B cell (primary cell): ENCODE data around the gene MINAR1. TPM values are rescaled to one million over a fixed set of nuclear protein-coding genes. Genes with fewer than 3 reads are reported as not detected.

Experiments
- ATAC-seq: fragments of 200-7000 bp; cut with Tn5 transposase; one replicate; pipeline ENCODE4 v1.10.0; 2021; ENCODE audit warnings: low read depth, mild to moderate bottlenecking, moderate number of reproducible peaks, moderate library complexity
- CTCF ChIA-PET: fragments of 350-600 bp; sonication (Branson Sonifier 250); formaldehyde crosslinking; loops from one replicate; lab custom pipeline; 2021; ENCODE audit warnings: antibody characterized with exemption, inconsistent platforms; lab: Charles Lee
- POLR2A ChIA-PET: fragments of 350-600 bp; sonication (Branson Sonifier 250); formaldehyde crosslinking; loops from one replicate; lab custom pipeline; 2021; ENCODE audit warnings: antibody characterized with exemption; lab: Charles Lee
- DNase-seq: peaks from one replicate; pipeline ENCODE4 v3.0.0; 2013
- H2AFZ ChIP-seq: 2 replicates; pipeline ENCODE4 v1.6.1; 2012; ENCODE audit warnings: mild to moderate bottlenecking, low read depth, low read length; ENCODE audit not compliant: insufficient read depth, poor library complexity, severe bottlenecking
- H3K27ac ChIP-seq, 2 donors: 1 replicate in 1 of 2; 2 replicates in 1 of 2; pipeline ENCODE4 v1.5.1; 2012 to 2013; ENCODE audit warnings: low read length in 2 of 2, mild to moderate bottlenecking in 2 of 2, moderate library complexity in 1 of 2
- H3K27me3 ChIP-seq, 4 experiments: fragments of 200-600 bp in 1 of 4; sonication (generic) in 1 of 4; replicated peaks in 1 of 4; 1 replicate in 2 of 4; 2 replicates in 2 of 4; pipeline versions ENCODE4 v1.6.1 to v1.7.0; 2013 to 2016; ENCODE audit warnings: low read length in 3 of 4, mild to moderate bottlenecking in 2 of 4, mixed read lengths in 1 of 4, moderate library complexity in 1 of 4; ENCODE audit not compliant: insufficient read depth in 4 of 4, control insufficient read depth in 3 of 4; ENCODE audit errors: control extremely low read depth in 1 of 4
- H3K36me3 ChIP-seq, 2 experiments: replicated peaks in 1 of 2; 1 replicate in 1 of 2; 2 replicates in 1 of 2; pipeline versions ENCODE4 v1.6.1 to v1.7.1; 2013; ENCODE audit warnings: low read length in 1 of 2; ENCODE audit not compliant: insufficient read depth in 2 of 2, control insufficient read depth in 1 of 2; ENCODE audit errors: control extremely low read depth in 1 of 2, extremely low read depth in 1 of 2
- H3K4me1 ChIP-seq, 2 donors: fragments of 200-600 bp in 1 of 2; sonication (generic) in 1 of 2; 1 replicate in 1 of 2; 2 replicates in 1 of 2; pipeline versions ENCODE4 v1.5.1 to v1.6.1; 2013 to 2017; ENCODE audit warnings: low read length in 2 of 2; ENCODE audit not compliant: control insufficient read depth in 2 of 2, insufficient read depth in 2 of 2
- H3K4me2 ChIP-seq: replicated peaks from 2 replicates; pipeline ENCODE3; 2012; ENCODE audit warnings: mild to moderate bottlenecking, low read depth, low read length; ENCODE audit not compliant: poor library complexity, severe bottlenecking
- H3K4me3 ChIP-seq, 5 experiments: fragments of 200-600 bp in 1 of 5; sonication (generic) in 1 of 5; 1 replicate in 3 of 5; 2 replicates in 2 of 5; pipeline versions ENCODE4 v1.5.1 to v1.7.0; 2011 to 2016; ENCODE audit warnings: low read length in 4 of 5, mild to moderate bottlenecking in 4 of 5, low read depth in 2 of 5, control low read depth in 1 of 5, moderate library complexity in 1 of 5; ENCODE audit not compliant: insufficient read depth in 1 of 5; ENCODE audit errors: control extremely low read depth in 1 of 5, extremely low read depth in 1 of 5
- H3K79me2 ChIP-seq: fragments of 200-600 bp; sonication (generic); one replicate; pipeline ENCODE4 v1.6.0; 2016; ENCODE audit warnings: low read length; ENCODE audit not compliant: control insufficient read depth, insufficient read depth
- H3K9ac ChIP-seq: fragments of 200-600 bp; sonication (generic); 2 replicates; pipeline ENCODE4 v1.6.1; 2017; ENCODE audit warnings: mild to moderate bottlenecking, low read length, moderate library complexity
- H3K9me3 ChIP-seq, 3 donors: one replicate each; pipeline versions ENCODE4 v1.6.1 to v1.7.1; 2013; ENCODE audit warnings: low read length in 2 of 3; ENCODE audit not compliant: control insufficient read depth in 2 of 3, insufficient read depth in 1 of 3; ENCODE audit errors: control extremely low read depth in 1 of 3
- H4K20me1 ChIP-seq: 2 replicates; pipeline ENCODE4 v1.6.0; 2012; ENCODE audit warnings: mild to moderate bottlenecking, low read length; ENCODE audit not compliant: insufficient read depth, control insufficient read depth, poor library complexity, severe bottlenecking
- H3K27ac Mint-ChIP-seq: one replicate; pipeline ENCODE4 v1.8.0; 2021; ENCODE audit warnings: mixed read lengths
- H3K27me3 Mint-ChIP-seq: one replicate; pipeline ENCODE4 v1.8.0; 2021; ENCODE audit warnings: mixed read lengths
- H3K4me1 Mint-ChIP-seq: one replicate; pipeline ENCODE4 v1.8.0; 2021; ENCODE audit warnings: mixed read lengths
- H3K4me3 Mint-ChIP-seq: one replicate; pipeline ENCODE4 v1.8.0; 2021; ENCODE audit warnings: mixed read lengths
- H3K9me3 Mint-ChIP-seq: one replicate; pipeline ENCODE4 v1.8.0; 2022; ENCODE audit warnings: mixed read lengths; ENCODE audit not compliant: insufficient read depth
- CTCF ChIP-seq: fragments of 200-600 bp; IDR thresholded peaks from one replicate; pipeline ENCODE4 v1.8.0; 2022; ENCODE audit warnings: antibody characterized with exemption, mild to moderate bottlenecking
- EZH2 ChIP-seq: IDR thresholded peaks from 2 replicates; pipeline ENCODE4 v1.6.1; 2012; ENCODE audit warnings: borderline replicate concordance, low read depth, mild to moderate bottlenecking, moderate library complexity, low read length; ENCODE audit not compliant: insufficient read depth, poor library complexity, severe bottlenecking
- WGBS: methylation state at CpG from one replicate; pipeline ENCODE4 v1.1.5; 2013; ENCODE audit warnings: missing lambda C conversion rate; ENCODE audit not compliant: insufficient coverage; 5-methylcytosine and 5-hydroxymethylcytosine counted together
- intact Hi-C: fragments of 100-400 bp; cut with micrococcal nuclease; formaldehyde crosslinking; loops from one replicate; pipeline ENCODE4 v1.10.0; 2022
- polyA plus RNA-seq: library from polyadenylated mRNA; depleted of rRNA; stranded (reverse); fragments of >200 nt; gene quantifications from 2 replicates; pipeline ENCODE4 v1.2.3, GENCODE V29; 2012
- total RNA-seq, 2 donors: library from RNA; stranded (reverse); fragments of 120-200 nt in 1 of 2; gene quantifications; 1 replicate in 1 of 2; 2 replicates in 1 of 2; pipeline versions ENCODE4 v1.2.3 to v1.2.4, GENCODE V29; 2013 to 2022

Gene MINAR1
- total and polyA plus RNA-seq, 2 donors (not counting 1 experiment from before 2014, with no cell fraction given) = 0.16 to 0.27 TPM

GRCh38 chr15:79454063-79454462 is 21.9 kb downstream of the MINAR1 start:
- H3K9ac ChIP-seq = no peak overlapping the region
- H3K4me1 ChIP-seq = no peaks in the 10 kb centered on the region
- H3K27me3 ChIP-seq = peaks cover 0 to 10% (median 1%) of the 10 kb centered on the region in 4 experiments
- 100% methylated on average over 2 of the region's 3 CpGs for WGBS
- H2AFZ ChIP-seq = no peak overlapping the region
- DNase-seq = no peak
- intact Hi-C loops = no loop called here
- no peaks in the 10 kb centered on the region for H3K79me2 ChIP-seq
- CTCF ChIA-PET = no interaction called here
- H3K4me3 ChIP-seq = no peak overlapping the region
- Mint-ChIP-seq H3K27ac (no peak overlapping the region), H3K4me3 (no peak overlapping the region), H3K4me1 (no peaks in the 10 kb centered on the region), H3K27me3 (peaks cover 8% of the 10 kb centered on the region), H3K9me3 (no peaks in the 10 kb centered on the region)
- H3K4me2 ChIP-seq = no peak overlapping the region
- H3K36me3 ChIP-seq = no peaks in the 10 kb centered on the region
- H3K9me3 ChIP-seq = peaks cover 0 to 4% (median 0%) of the 10 kb centered on the region in 3 donors
- no peaks in the 10 kb centered on the region for H4K20me1 ChIP-seq
- TF ChIP-seq CTCF = no peak
- TF ChIP-seq EZH2 = no peak
- POLR2A ChIA-PET = no interaction called here
- no peak overlapping the region for H3K27ac ChIP-seq
- no peak for ATAC-seq

DNA sequence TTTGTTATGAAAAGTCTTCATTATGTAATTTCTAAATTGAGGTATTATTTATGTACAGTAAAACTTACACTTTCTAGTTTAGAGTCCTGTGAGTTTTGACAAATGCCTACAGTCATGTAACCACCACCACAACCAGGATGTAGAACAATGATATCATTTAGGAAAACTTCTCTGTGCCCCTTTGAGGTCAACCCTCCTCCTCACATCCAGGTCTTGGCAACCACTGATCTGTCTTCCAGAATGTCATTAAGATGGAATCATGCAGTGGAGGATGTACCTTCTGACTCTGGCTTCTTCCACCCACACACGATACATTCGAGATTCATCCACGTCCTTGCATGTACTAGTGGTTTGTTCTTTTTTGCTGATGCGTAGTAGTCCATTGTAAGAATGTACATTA is 23.2 kb downstream of the MINAR1 start:
- no peak overlapping the region for H3K27ac ChIP-seq
- no peaks in the 10 kb centered on the region for H3K36me3 ChIP-seq
- no peak overlapping the region for H3K9ac ChIP-seq
- H3K9me3 Mint-ChIP-seq = no peaks in the 10 kb centered on the region
- no peaks in the 10 kb centered on the region for H4K20me1 ChIP-seq
- H3K4me3 ChIP-seq = no peak overlapping the region
- TF ChIP-seq EZH2 (no peak), CTCF (no peak)
- no peak overlapping the region for H2AFZ ChIP-seq
- H3K9me3 ChIP-seq = peaks cover 0 to 4% (median 0%) of the 10 kb centered on the region in 3 donors
- H3K27me3 Mint-ChIP-seq = no peaks in the 10 kb centered on the region
- ATAC-seq (no peak), DNase-seq (no peak)
- H3K27me3 ChIP-seq = no peaks in the 10 kb centered on the region
- CTCF ChIA-PET = no interaction called here
- H3K27ac Mint-ChIP-seq = no peak overlapping the region
- H3K4me1 Mint-ChIP-seq = no peaks in the 10 kb centered on the region
- no peak overlapping the region for H3K4me2 ChIP-seq
- no peaks in the 10 kb centered on the region for H3K79me2 ChIP-seq
- intact Hi-C loops = no loop called here
- POLR2A ChIA-PET = no interaction called here
- no CpG with 5 or more reads among the region's 4 CpGs for WGBS
- H3K4me3 Mint-ChIP-seq = no peak overlapping the region
- no peaks in the 10 kb centered on the region for H3K4me1 ChIP-seq
